CD4-positive, alpha-beta T cell (primary cell): ENCODE data around the gene FBF1. TPM values are rescaled to one million over a fixed set of nuclear protein-coding genes. Genes with fewer than 3 reads are reported as not detected.

ENCODE experiments used
- ATAC-seq: fragments of 200-7000 bp; cut with Tn5 transposase; one replicate; pipeline ENCODE4 v1.10.0; 2022; ENCODE audit warnings: mild to moderate bottlenecking; ENCODE audit not compliant: poor library complexity
- CTCF ChIA-PET: fragments of 350-600 bp; sonication (Branson Sonifier 250); formaldehyde crosslinking; loops from one replicate; lab custom pipeline; 2021; ENCODE audit warnings: antibody characterized with exemption, inconsistent platforms; lab: Charles Lee
- POLR2A ChIA-PET: fragments of 350-600 bp; sonication (Branson Sonifier 250); formaldehyde crosslinking; loops from one replicate; lab custom pipeline; 2021; ENCODE audit warnings: antibody characterized with exemption, inconsistent platforms; lab: Charles Lee
- DNase-seq, 14 experiments: peaks; one replicate each; pipeline ENCODE4 v3.0.0-alpha.2; 2013 to 2020; ENCODE audit warnings: mixed read lengths in 2 of 14
- H3K27ac ChIP-seq, 2 donors: one replicate each; pipeline versions ENCODE4 v1.5.1 to v1.7.0; 2013; ENCODE audit warnings: low read length in 2 of 2, low read depth in 1 of 2, mild to moderate bottlenecking in 1 of 2
- H3K27me3 ChIP-seq, 2 experiments: 1 replicate in 1 of 2; 2 replicates in 1 of 2; pipeline versions ENCODE4 v1.6.1 to v1.7.0; 2013; ENCODE audit warnings: low read length in 2 of 2, control low read depth in 1 of 2, mild to moderate bottlenecking in 1 of 2, moderate library complexity in 1 of 2; ENCODE audit not compliant: insufficient read depth in 2 of 2, control insufficient read depth in 1 of 2
- H3K36me3 ChIP-seq: one replicate; pipeline ENCODE4 v1.6.1; 2013; ENCODE audit warnings: low read length, control low read depth; ENCODE audit not compliant: insufficient read depth
- H3K4me1 ChIP-seq: one replicate; pipeline ENCODE4 v1.6.1; 2013; ENCODE audit warnings: low read length, control low read depth; ENCODE audit not compliant: insufficient read depth
- H3K4me3 ChIP-seq: one replicate; pipeline ENCODE4 v1.5.1; 2013; ENCODE audit warnings: mild to moderate bottlenecking, low read length, moderate library complexity
- H3K9me3 ChIP-seq, 2 experiments: 1 replicate in 1 of 2; 2 replicates in 1 of 2; pipeline versions ENCODE4 v1.6.1 to v1.7.0; 2013; ENCODE audit warnings: low read length in 2 of 2, mild to moderate bottlenecking in 2 of 2, control low read depth in 1 of 2, moderate library complexity in 1 of 2; ENCODE audit not compliant: control insufficient read depth in 1 of 2, insufficient read depth in 1 of 2
- H3K27ac Mint-ChIP-seq: one replicate; pipeline ENCODE4 v1.8.0; 2020; ENCODE audit warnings: mixed read lengths
- H3K27me3 Mint-ChIP-seq: one replicate; pipeline ENCODE4 v1.8.0; 2021; ENCODE audit warnings: mixed read lengths
- H3K36me3 Mint-ChIP-seq: one replicate; pipeline ENCODE4 v1.8.0; 2021; ENCODE audit warnings: low read depth, mixed read lengths
- H3K4me1 Mint-ChIP-seq: one replicate; pipeline ENCODE4 v1.8.0; 2021; ENCODE audit warnings: low read depth, mixed read lengths
- H3K4me3 Mint-ChIP-seq: one replicate; pipeline ENCODE4 v1.8.0; 2020; ENCODE audit warnings: mild to moderate bottlenecking, mixed read lengths
- H3K9me3 Mint-ChIP-seq: one replicate; pipeline ENCODE4 v1.8.0; 2020; ENCODE audit warnings: mixed read lengths
- CTCF ChIP-seq: fragments of 200-600 bp; IDR thresholded peaks from one replicate; pipeline ENCODE4 v1.8.0; 2022; ENCODE audit warnings: antibody characterized with exemption, mild to moderate bottlenecking
- intact Hi-C, 2 experiments: fragments of 100-400 bp; cut with DNase I in 1 of 2; cut with micrococcal nuclease in 1 of 2; formaldehyde crosslinking; loops; one replicate each; pipeline versions ENCODE4 v1.15.1 to v1.9.0; 2023 to 2025; cut with DNase I, micrococcal nuclease
- total RNA-seq, 174 experiments: library from RNA in 2 of 174; stranded (reverse) in 2 of 174; gene quantifications; one replicate each; pipeline ENCODE4 v1.2.3 and lab custom pipeline; 2021 to 2026

Gene FBF1
- total RNA-seq, 2 experiments from 2014 or later, result 21.2 to 23.9 TPM

- H3K9me3 Mint-ChIP-seq, result no peaks in the 10 kb centered on the region
- ATAC-seq (no peak), DNase-seq (no peak)
- intact Hi-C loops, result loop anchor here in 1 of 2 experiments (5.0 kb wide), 1 partner anchor 373 kb away; no protein-coding TSS in a partner anchor
- no peaks in the 10 kb centered on the region for H3K27me3 ChIP-seq
- ChIA-PET CTCF (no interaction called here), POLR2A (no interaction called here)
- no peak overlapping the region for H3K4me3 Mint-ChIP-seq
- H3K4me1 Mint-ChIP-seq, result peaks cover 5% of the 10 kb centered on the region
- TF ChIP-seq CTCF, result no peak
- no peaks in the 10 kb centered on the region for H3K27me3 Mint-ChIP-seq
- no peaks in the 10 kb centered on the region for H3K9me3 ChIP-seq
- H3K4me3 ChIP-seq, result no peak overlapping the region
- H3K27ac ChIP-seq, result no peak overlapping the region
- peaks cover 6% of the 10 kb centered on the region for H3K36me3 ChIP-seq
- H3K36me3 Mint-ChIP-seq, result peaks cover 4% of the 10 kb centered on the region
- H3K27ac Mint-ChIP-seq, result no peak overlapping the region
- peaks cover 6% of the 10 kb centered on the region for H3K4me1 ChIP-seq
Observed at GRCh38 chr17:75919611-75920010, 21.2 kb downstream of the FBF1 start.

- no peak for TF ChIP-seq CTCF
- H3K27me3 ChIP-seq, result no peaks in the 10 kb centered on the region
- H3K4me1 ChIP-seq, result peaks cover 6% of the 10 kb centered on the region
- CTCF ChIA-PET, result interaction anchor here (0.5 kb wide), 1 partner anchor 78 kb away, joined by 3 read pairs; no protein-coding TSS in a partner anchor
- no peak for ATAC-seq
- Mint-ChIP-seq H3K27me3 (no peaks in the 10 kb centered on the region), H3K4me3 (no peak overlapping the region), H3K4me1 (peaks cover 5% of the 10 kb centered on the region), H3K9me3 (no peaks in the 10 kb centered on the region), H3K27ac (no peak overlapping the region), H3K36me3 (peaks cover 4% of the 10 kb centered on the region)
- no peak overlapping the region for H3K4me3 ChIP-seq
- H3K27ac ChIP-seq, result no peak overlapping the region
- peaks cover 3% of the 10 kb centered on the region for H3K36me3 ChIP-seq
- no peak for DNase-seq
- intact Hi-C loops, result loop anchor here in 1 of 2 experiments (5.0 kb wide), 1 partner anchor 374 kb away; no protein-coding TSS in a partner anchor
- POLR2A ChIA-PET, result no interaction called here
- H3K9me3 ChIP-seq, result no peaks in the 10 kb centered on the region
Observed at GRCh38 chr17:75917917-75918445, 22.9 kb downstream of the FBF1 start.

- POLR2A ChIA-PET, result no interaction called here
- H3K4me3 ChIP-seq, result no peak overlapping the region
- no peaks in the 10 kb centered on the region for H3K36me3 ChIP-seq
- H3K36me3 Mint-ChIP-seq, result peaks cover 4% of the 10 kb centered on the region
- no peaks in the 10 kb centered on the region for H3K27me3 Mint-ChIP-seq
- H3K27ac ChIP-seq, result no peak overlapping the region
- CTCF ChIA-PET, result interaction anchor here (0.5 kb wide), 1 partner anchor 79 kb away, joined by 3 read pairs; no protein-coding TSS in a partner anchor
- intact Hi-C loops, result loop anchor here in 1 of 2 experiments (5.0 kb wide), 1 partner anchor 375 kb away; no protein-coding TSS in a partner anchor
- TF ChIP-seq CTCF, result no peak
- H3K9me3 ChIP-seq, result no peaks in the 10 kb centered on the region
- no peaks in the 10 kb centered on the region for H3K9me3 Mint-ChIP-seq
- DNase-seq (no peak), ATAC-seq (no peak)
- H3K4me1 ChIP-seq, result peaks cover 6% of the 10 kb centered on the region
- no peak overlapping the region for H3K4me3 Mint-ChIP-seq
- no peak overlapping the region for H3K27ac Mint-ChIP-seq
- H3K4me1 Mint-ChIP-seq, result peaks cover 5% of the 10 kb centered on the region
- no peaks in the 10 kb centered on the region for H3K27me3 ChIP-seq
Observed at GRCh38 chr17:75917141-75917916, 23.5 kb downstream of the FBF1 start.
